Renal cortical epithelial cell (primary cell): ENCODE data around the gene MYO15A. TPM values are rescaled to one million over a fixed set of nuclear protein-coding genes. Genes with fewer than 3 reads are reported as not detected.

Experiments used
- DNase-seq: peaks from one replicate; pipeline ENCODE4 v3.0.0-alpha.2; 2011; ENCODE audit warnings: low read depth
- total RNA-seq: library from RNA; depleted of rRNA; stranded (reverse); fragments of >200 nt; gene quantifications from 2 replicates; pipeline ENCODE4 v1.2.3, GENCODE V29; 2014

MYO15A gene
- total RNA-seq, 1 donor from 2014 or later, result 0.45 TPM

- no peak for DNase-seq
These were observed 3.0 kb upstream of the MYO15A start for GRCh38 chr17:18105595-18105994.

- DNase-seq, result no peak
These were observed 2.3 kb upstream of the MYO15A start for GRCh38 chr17:18106211-18106610.

GRCh38 chr17:18107061-18107790 lies 1.3 kb upstream of the MYO15A start:
- DNase-seq, result no peak

GRCh38 chr17:18107971-18108370 lies 585 bp upstream of the MYO15A start:
- no peak for DNase-seq

GRCh38 chr17:18109935-18110485 lies 1.5 kb downstream of the MYO15A start:
- DNase-seq, result no peak

GRCh38 chr17:18110636-18111145 lies 2.1 kb downstream of the MYO15A start:
- no peak for DNase-seq

- DNase-seq, result no peak
These were observed 2.9 kb downstream of the MYO15A start for GRCh38 chr17:18111330-18111971.

GRCh38 chr17:18115517-18115916 lies 7.0 kb downstream of the MYO15A start:
- no peak for DNase-seq

GRCh38 chr17:18116078-18116477 lies 7.5 kb downstream of the MYO15A start:
- DNase-seq, result no peak

- peak; percentile 15 for DNase-seq
These were observed 9.0 kb downstream of the MYO15A start for GRCh38 chr17:18117533-18117932.

GRCh38 chr17:18117982-18118975 lies 9.7 kb downstream of the MYO15A start:
- DNase-seq, result no peak

- no peak for DNase-seq
These were observed 10.7 kb downstream of the MYO15A start for GRCh38 chr17:18119166-18119745.

- no peak for DNase-seq
These were observed 11.4 kb downstream of the MYO15A start for GRCh38 chr17:18119938-18120337.

- DNase-seq, result no peak
These were observed 12.0 kb downstream of the MYO15A start for GRCh38 chr17:18120461-18121017.

GRCh38 chr17:18121144-18121910 lies 12.8 kb downstream of the MYO15A start:
- no peak for DNase-seq

GRCh38 chr17:18122990-18123753 lies 14.6 kb downstream of the MYO15A start:
- no peak for DNase-seq

GRCh38 chr17:18124345-18125126 lies 16.0 kb downstream of the MYO15A start:
- DNase-seq, result no peak

- peak; percentile 32 for DNase-seq
These were observed 20.5 kb downstream of the MYO15A start for GRCh38 chr17:18129041-18129502.

- DNase-seq, result no peak
These were observed 24.2 kb downstream of the MYO15A start for GRCh38 chr17:18132711-18133110.
